WTC11 (cell line): Measurements from ENCODE around the gene GAS5. TPM values are rescaled to one million over a fixed set of nuclear protein-coding genes. Genes with fewer than 3 reads are reported as not detected.

ENCODE experiments used
- ATAC-seq: fragments of 200-7000 bp; cut with Tn5 transposase; 2 replicates; pipeline ENCODE4 v1.10.0; 2021; ENCODE audit warnings: mild to moderate bottlenecking, moderate library complexity
- CTCF ChIA-PET: fragments of 300-600 bp; sonication (Branson Sonifier 250); formaldehyde crosslinking; loops from one replicate; lab custom pipeline; 2021; ENCODE audit warnings: antibody characterized with exemption; lab: Charles Lee
- POLR2A ChIA-PET: fragments of 350-600 bp; sonication (Branson Sonifier 250); formaldehyde crosslinking; loops from one replicate; lab custom pipeline; 2021; ENCODE audit warnings: antibody characterized with exemption; lab: Charles Lee
- DNase-seq: peaks from one replicate; pipeline ENCODE4 v3.0.0; 2021; ENCODE audit warnings: low spot score
- H3K27ac Mint-ChIP-seq: 2 replicates; pipeline ENCODE4 v1.8.0; 2021; ENCODE audit warnings: mixed read lengths
- H3K27me3 Mint-ChIP-seq: 2 replicates; pipeline ENCODE4 v1.8.0; 2021; ENCODE audit warnings: low read depth, mild to moderate bottlenecking, moderate library complexity, mixed read lengths
- H3K36me3 Mint-ChIP-seq: 2 replicates; pipeline ENCODE4 v1.8.0; 2021; ENCODE audit warnings: mixed read lengths
- H3K4me1 Mint-ChIP-seq: 2 replicates; pipeline ENCODE4 v1.8.0; 2022; ENCODE audit warnings: mixed read lengths
- H3K4me3 Mint-ChIP-seq: 2 replicates; pipeline ENCODE4 v1.8.0; 2021; ENCODE audit warnings: mild to moderate bottlenecking, moderate library complexity, mixed read lengths
- H3K9me3 Mint-ChIP-seq: 2 replicates; pipeline ENCODE4 v1.8.0; 2021; ENCODE audit warnings: mixed read lengths
- GTF2I ChIP-seq: fragments of 250-450 bp; sonication (Bioruptor Pico); conservative IDR thresholded peaks from 2 replicates; pipeline ENCODE4 v1.4.0; 2021; ENCODE audit warnings: mild to moderate bottlenecking
- KAT7 ChIP-seq: sonication (generic); formaldehyde crosslinking; IDR thresholded peaks from 2 replicates; pipeline ENCODE4 v1.8.1; 2023; ENCODE audit warnings: missing genetic modification reagents, mild to moderate bottlenecking, borderline replicate concordance
- NR1H2 ChIP-seq: sonication (generic); formaldehyde crosslinking; IDR thresholded peaks from 2 replicates; pipeline ENCODE4 v1.9.0; 2021; ENCODE audit warnings: mild to moderate bottlenecking, moderate library complexity, missing genetic modification reagents
- TEAD4 ChIP-seq: sonication (generic); formaldehyde crosslinking; IDR thresholded peaks from 2 replicates; pipeline ENCODE4 v1.8.0; 2022; ENCODE audit warnings: mild to moderate bottlenecking, missing genetic modification reagents
- ZNF121 ChIP-seq: sonication (generic); formaldehyde crosslinking; IDR thresholded peaks from 2 replicates; pipeline ENCODE4 v1.8.0; 2023; ENCODE audit warnings: missing genetic modification reagents
- ZNF138 ChIP-seq: sonication (generic); formaldehyde crosslinking; conservative IDR thresholded peaks from 2 replicates; pipeline ENCODE4 v1.8.1; 2022; ENCODE audit warnings: mild to moderate bottlenecking, moderate library complexity, missing genetic modification reagents
- ZNF416 ChIP-seq: fragments of 250-450 bp; sonication (Bioruptor Pico); IDR thresholded peaks from 2 replicates; pipeline ENCODE4 v1.9.0; 2021; ENCODE audit warnings: mild to moderate bottlenecking, inconsistent platforms
- total RNA-seq: library from RNA; stranded (reverse); gene quantifications from 3 replicates; pipeline ENCODE4 v1.2.3, GENCODE V29; 2021
- TF ChIP-seq, protein P1 (sequence below): fragments of 250-450 bp; sonication (Bioruptor Pico); IDR thresholded peaks from 2 replicates; pipeline ENCODE4 v1.9.0; 2021; ENCODE audit warnings: mild to moderate bottlenecking, borderline replicate concordance
- TF ChIP-seq, protein P2 (sequence below): fragments of 250-450 bp; sonication (Bioruptor Pico); IDR thresholded peaks from 2 replicates; pipeline ENCODE4 v1.9.0; 2021; ENCODE audit warnings: moderate library complexity, mild to moderate bottlenecking, inconsistent platforms, borderline replicate concordance
- TF ChIP-seq, protein P3 (sequence below): fragments of 250-450 bp; sonication (Bioruptor Pico); conservative IDR thresholded peaks from 2 replicates; pipeline ENCODE4 v1.9.0; 2021; ENCODE audit warnings: mild to moderate bottlenecking
- TF ChIP-seq, protein P4 (sequence below): fragments of 200-600 bp; IDR thresholded peaks from 2 replicates; pipeline ENCODE4 v1.8.0; 2022; ENCODE audit warnings: antibody characterized with exemption
- TF ChIP-seq, protein P5 (sequence below): sonication (generic); formaldehyde crosslinking; IDR thresholded peaks from 2 replicates; pipeline ENCODE4 v1.8.0; 2022; ENCODE audit warnings: mild to moderate bottlenecking, missing genetic modification reagents
- TF ChIP-seq, protein P6 (sequence below): fragments of 250-450 bp; sonication (Bioruptor Pico); IDR thresholded peaks from 2 replicates; pipeline ENCODE4 v2.1.2; 2022; ENCODE audit warnings: mild to moderate bottlenecking, moderate library complexity

The GAS5 gene
- total RNA-seq, 1 experiment from 2014 or later = 818 TPM

DNA sequence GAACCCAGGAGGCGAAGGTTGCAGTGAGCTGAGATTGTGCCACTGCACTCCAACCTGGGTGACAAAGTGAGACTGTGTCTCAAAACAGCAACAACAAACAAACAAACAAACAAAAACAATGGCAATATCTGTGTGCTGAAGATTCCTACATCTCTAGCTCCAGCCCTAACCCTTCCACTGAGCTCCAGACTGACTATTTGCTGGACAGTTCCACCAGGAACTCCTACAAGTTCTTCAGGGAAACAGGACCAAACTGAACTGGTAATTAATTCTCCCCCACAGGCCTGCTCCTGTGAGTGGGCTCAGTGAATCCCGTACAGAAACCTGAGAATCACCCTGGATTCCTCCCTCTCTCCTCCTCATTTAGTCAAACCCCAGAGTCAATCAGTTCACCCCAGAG lies 47.8 kb upstream of the GAS5 start:
- no peak for DNase-seq
- ChIA-PET CTCF (no interaction called here), POLR2A (no interaction called here)
- Mint-ChIP-seq H3K27ac (no peak overlapping the region; the same call in 1 of the 2 replicates), H3K9me3 (no peaks in the 10 kb centered on the region), H3K4me3 (no peak overlapping the region), H3K36me3 (no peaks in the 10 kb centered on the region), H3K4me1 (no peaks in the 10 kb centered on the region), H3K27me3 (no peaks in the 10 kb centered on the region)
- ATAC-seq = no peak
- TF ChIP-seq, protein P1, sequence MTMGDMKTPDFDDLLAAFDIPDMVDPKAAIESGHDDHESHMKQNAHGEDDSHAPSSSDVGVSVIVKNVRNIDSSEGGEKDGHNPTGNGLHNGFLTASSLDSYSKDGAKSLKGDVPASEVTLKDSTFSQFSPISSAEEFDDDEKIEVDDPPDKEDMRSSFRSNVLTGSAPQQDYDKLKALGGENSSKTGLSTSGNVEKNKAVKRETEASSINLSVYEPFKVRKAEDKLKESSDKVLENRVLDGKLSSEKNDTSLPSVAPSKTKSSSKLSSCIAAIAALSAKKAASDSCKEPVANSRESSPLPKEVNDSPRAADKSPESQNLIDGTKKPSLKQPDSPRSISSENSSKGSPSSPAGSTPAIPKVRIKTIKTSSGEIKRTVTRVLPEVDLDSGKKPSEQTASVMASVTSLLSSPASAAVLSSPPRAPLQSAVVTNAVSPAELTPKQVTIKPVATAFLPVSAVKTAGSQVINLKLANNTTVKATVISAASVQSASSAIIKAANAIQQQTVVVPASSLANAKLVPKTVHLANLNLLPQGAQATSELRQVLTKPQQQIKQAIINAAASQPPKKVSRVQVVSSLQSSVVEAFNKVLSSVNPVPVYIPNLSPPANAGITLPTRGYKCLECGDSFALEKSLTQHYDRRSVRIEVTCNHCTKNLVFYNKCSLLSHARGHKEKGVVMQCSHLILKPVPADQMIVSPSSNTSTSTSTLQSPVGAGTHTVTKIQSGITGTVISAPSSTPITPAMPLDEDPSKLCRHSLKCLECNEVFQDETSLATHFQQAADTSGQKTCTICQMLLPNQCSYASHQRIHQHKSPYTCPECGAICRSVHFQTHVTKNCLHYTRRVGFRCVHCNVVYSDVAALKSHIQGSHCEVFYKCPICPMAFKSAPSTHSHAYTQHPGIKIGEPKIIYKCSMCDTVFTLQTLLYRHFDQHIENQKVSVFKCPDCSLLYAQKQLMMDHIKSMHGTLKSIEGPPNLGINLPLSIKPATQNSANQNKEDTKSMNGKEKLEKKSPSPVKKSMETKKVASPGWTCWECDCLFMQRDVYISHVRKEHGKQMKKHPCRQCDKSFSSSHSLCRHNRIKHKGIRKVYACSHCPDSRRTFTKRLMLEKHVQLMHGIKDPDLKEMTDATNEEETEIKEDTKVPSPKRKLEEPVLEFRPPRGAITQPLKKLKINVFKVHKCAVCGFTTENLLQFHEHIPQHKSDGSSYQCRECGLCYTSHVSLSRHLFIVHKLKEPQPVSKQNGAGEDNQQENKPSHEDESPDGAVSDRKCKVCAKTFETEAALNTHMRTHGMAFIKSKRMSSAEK (CRISPR knock-in tag) = no peak
- TF ChIP-seq, protein P2, sequence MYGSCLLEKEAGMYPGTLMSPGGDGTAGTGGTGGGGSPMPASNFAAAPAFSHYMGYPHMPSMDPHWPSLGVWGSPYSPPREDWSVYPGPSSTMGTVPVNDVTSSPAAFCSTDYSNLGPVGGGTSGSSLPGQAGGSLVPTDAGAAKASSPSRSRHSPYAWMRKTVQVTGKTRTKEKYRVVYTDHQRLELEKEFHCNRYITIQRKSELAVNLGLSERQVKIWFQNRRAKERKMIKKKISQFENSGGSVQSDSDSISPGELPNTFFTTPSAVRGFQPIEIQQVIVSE (CRISPR knock-in tag) = no peak
- TF ChIP-seq ZNF121 = no peak
- TF ChIP-seq, protein P3, sequence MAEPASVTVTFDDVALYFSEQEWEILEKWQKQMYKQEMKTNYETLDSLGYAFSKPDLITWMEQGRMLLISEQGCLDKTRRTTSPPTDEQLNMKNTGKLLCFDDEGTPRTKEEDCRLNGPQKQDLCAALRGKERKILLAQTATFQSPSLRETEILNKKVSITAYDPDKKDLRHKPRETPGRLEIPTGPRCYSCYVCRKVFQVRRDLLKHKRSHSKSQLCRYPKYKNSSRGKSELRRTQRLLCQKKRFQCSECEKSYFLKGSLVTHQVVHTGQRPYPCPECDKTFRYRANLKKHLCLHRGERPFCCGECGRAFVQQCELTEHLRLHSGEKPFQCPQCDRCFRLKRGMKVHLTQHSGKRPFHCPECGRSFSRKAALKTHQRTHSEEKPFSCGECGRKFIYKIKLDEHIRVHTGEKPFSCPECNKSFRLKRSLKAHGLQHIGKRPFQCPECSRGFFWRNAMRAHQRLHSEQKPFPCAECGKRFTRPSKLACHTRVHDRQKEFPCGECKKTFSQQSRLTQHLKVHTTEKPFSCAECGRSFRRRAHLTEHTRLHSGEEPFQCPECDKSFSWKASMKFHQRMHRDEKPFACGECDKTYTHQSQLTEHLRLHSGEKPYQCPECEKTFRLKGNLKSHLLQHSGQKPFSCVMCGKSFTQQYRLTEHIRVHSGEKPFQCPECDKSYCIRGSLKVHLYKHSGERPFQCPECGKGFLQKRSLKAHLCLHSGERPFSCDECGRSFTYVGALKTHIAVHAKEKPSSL (CRISPR knock-in tag) = no peak
- no peak for TF ChIP-seq TEAD4 (CRISPR knock-in tag)
- no peak for TF ChIP-seq ZNF138 (CRISPR knock-in tag)
- no peak for TF ChIP-seq GTF2I (CRISPR knock-in tag)
- TF ChIP-seq KAT7 (CRISPR knock-in tag) = no peak
- TF ChIP-seq, protein P4, sequence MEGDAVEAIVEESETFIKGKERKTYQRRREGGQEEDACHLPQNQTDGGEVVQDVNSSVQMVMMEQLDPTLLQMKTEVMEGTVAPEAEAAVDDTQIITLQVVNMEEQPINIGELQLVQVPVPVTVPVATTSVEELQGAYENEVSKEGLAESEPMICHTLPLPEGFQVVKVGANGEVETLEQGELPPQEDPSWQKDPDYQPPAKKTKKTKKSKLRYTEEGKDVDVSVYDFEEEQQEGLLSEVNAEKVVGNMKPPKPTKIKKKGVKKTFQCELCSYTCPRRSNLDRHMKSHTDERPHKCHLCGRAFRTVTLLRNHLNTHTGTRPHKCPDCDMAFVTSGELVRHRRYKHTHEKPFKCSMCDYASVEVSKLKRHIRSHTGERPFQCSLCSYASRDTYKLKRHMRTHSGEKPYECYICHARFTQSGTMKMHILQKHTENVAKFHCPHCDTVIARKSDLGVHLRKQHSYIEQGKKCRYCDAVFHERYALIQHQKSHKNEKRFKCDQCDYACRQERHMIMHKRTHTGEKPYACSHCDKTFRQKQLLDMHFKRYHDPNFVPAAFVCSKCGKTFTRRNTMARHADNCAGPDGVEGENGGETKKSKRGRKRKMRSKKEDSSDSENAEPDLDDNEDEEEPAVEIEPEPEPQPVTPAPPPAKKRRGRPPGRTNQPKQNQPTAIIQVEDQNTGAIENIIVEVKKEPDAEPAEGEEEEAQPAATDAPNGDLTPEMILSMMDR = no peak
- TF ChIP-seq, protein P5, sequence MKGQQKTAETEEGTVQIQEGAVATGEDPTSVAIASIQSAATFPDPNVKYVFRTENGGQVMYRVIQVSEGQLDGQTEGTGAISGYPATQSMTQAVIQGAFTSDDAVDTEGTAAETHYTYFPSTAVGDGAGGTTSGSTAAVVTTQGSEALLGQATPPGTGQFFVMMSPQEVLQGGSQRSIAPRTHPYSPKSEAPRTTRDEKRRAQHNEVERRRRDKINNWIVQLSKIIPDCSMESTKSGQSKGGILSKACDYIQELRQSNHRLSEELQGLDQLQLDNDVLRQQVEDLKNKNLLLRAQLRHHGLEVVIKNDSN = no peak
- no peak for TF ChIP-seq ZNF416 (CRISPR knock-in tag)
- TF ChIP-seq, protein P6, sequence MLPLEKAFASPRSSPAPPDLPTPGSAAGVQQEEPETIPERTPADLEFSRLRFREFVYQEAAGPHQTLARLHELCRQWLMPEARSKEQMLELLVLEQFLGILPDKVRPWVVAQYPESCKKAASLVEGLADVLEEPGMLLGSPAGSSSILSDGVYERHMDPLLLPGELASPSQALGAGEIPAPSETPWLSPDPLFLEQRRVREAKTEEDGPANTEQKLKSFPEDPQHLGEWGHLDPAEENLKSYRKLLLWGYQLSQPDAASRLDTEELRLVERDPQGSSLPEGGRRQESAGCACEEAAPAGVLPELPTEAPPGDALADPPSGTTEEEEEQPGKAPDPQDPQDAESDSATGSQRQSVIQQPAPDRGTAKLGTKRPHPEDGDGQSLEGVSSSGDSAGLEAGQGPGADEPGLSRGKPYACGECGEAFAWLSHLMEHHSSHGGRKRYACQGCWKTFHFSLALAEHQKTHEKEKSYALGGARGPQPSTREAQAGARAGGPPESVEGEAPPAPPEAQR (CRISPR knock-in tag) = no peak

DNA sequence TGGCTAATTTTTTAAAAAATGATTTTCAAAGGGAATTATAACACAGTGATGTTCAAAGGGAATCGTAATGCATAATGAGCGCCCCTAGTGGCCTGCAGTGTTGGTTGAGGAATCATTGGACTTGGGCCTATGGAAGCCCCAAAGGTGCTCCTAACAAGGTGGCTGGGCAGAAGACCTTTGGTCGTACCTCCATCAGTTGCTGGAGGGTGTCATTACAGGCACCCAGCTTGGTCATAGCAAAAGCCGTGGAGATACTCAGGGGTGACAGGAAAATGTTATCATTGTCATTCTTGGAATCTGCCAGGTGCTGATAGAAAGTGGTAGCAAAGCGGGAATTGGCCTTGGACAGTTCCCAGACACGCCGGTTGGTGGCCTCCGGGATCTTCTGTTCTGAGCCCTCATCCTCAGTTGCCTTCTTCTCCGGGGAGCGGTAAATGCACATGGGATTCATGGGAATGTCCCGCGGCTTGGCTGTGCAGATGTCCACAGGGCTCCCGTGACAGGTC lies 46.6 kb upstream of the GAS5 start:
- H3K27me3 Mint-ChIP-seq = no peaks in the 10 kb centered on the region
- no peak overlapping the region for H3K4me3 Mint-ChIP-seq
- TF ChIP-seq, protein P4 = peak; percentile 77
- TF ChIP-seq NR1H2 = no peak
- ChIA-PET POLR2A (interaction anchor here (0.6 kb wide), 1 partner anchor 356 kb away, joined by 3 read pairs; no protein-coding TSS in a partner anchor), CTCF (interaction anchor here (0.6 kb wide), 1 partner anchor 191 kb away, joined by 3 read pairs; no protein-coding TSS in a partner anchor)
- DNase-seq (peak; percentile 58), ATAC-seq (peak; percentile 84)
- H3K27ac Mint-ChIP-seq = no peak overlapping the region
- peaks cover 3% of the 10 kb centered on the region; the same call in 1 of the 2 replicates for H3K9me3 Mint-ChIP-seq
- H3K36me3 Mint-ChIP-seq = no peaks in the 10 kb centered on the region
- no peaks in the 10 kb centered on the region for H3K4me1 Mint-ChIP-seq
